Activated CD8-positive, alpha-beta memory T cell treated with anti-CD3 and anti-CD28 coated beads, Interleukin-2, amount 50 U/mL, for 1 hour (primary cell): Measurements from ENCODE around the gene STK32B.
"Not testable (repeated sequence)": the region's sequence is repeated elsewhere in the genome, so short reads cannot be mapped to it uniquely, and the experiment has no call there.

Experiments used
- DNase-seq: peaks from one replicate; pipeline ENCODE4 v3.0.0-alpha.2; 2020; ENCODE audit errors: extremely low read depth

Gene STK32B

GRCh38 chr4:5395781-5396180, 344.5 kb downstream of the STK32B start:
- no peak for DNase-seq

- no peak for DNase-seq
Measured at GRCh38 chr4:5398056-5398455, 346.8 kb downstream of the STK32B start.

- no peak for DNase-seq
Measured at GRCh38 chr4:5399124-5399523, 347.8 kb downstream of the STK32B start.

DNA sequence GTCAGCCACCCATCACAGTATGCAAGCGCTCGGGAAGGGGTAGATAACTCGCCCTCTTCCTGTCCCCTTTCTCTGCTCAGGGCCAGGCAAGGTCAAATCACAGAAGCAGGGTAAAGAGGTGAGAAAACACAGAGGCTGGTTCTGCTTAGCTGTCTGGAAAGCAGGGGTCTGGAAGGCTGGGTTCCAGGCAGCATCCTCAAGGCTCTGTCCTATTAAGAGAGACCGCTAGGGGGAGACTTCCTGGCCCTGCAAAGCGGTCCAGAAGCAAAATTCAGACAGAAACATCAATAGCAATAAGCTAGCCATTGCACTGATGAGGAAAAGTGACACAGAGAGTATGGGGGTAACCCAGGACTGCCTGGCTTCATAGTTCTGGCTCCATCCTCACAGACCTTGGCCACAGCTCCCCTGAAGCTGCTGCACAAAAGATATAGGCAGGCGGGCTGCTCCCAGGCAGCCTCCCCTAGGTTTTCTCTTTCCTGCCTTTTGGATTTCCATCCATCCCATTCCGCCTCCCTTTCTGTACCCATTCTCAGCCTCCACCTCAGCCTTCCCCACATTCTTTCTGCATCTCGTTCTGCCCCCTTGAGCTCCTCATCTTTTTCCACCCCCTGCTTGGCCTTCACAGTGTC, 348.6 kb downstream of the STK32B start:
- no peak for DNase-seq

- DNase-seq = no peak
Measured at GRCh38 chr4:5403746-5404497, 352.6 kb downstream of the STK32B start.

DNA sequence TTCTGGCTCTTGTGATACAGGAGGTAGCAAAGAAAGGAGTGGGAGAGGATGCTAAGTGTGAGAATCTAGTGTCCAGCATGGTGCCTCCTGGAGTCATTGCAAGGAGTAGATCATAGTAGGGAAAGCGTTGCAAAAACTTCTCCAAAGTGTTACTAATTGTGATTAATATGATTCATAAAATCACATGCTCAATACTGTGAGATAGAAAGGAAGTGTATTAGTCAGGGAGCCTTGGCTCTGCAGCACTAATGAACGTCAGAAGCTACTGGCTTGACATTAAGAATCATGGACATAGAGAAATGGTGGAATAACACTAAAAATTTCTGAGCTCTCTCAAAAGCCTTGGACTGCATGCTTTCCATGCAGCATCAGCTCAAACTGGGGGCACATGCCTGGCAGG, 358.0 kb downstream of the STK32B start:
- no peak for DNase-seq

GRCh38 chr4:5409972-5410618, 358.8 kb downstream of the STK32B start:
- no peak for DNase-seq

- DNase-seq = no peak
Measured at GRCh38 chr4:5412296-5412695, 361.0 kb downstream of the STK32B start.

DNA sequence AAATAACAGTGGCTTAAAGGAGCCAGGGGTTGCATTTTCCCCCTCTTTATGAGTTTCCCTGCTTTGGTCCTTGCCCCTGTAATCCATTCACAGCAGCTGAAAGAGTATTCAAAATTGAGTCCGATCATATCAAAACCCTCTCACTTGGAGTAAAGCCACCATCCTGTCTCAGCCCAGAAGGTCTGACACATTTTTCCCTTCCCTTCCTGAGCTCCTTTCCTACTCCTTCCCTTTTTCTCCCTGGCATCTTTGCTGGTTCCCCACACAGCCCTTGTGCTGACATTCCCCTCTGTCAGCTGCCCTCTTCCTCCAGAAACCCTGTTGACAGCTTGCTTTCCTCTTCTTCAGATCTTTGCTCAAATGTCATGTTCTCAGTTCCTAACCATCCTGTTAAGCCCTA, 361.5 kb downstream of the STK32B start:
- DNase-seq = no peak

DNA sequence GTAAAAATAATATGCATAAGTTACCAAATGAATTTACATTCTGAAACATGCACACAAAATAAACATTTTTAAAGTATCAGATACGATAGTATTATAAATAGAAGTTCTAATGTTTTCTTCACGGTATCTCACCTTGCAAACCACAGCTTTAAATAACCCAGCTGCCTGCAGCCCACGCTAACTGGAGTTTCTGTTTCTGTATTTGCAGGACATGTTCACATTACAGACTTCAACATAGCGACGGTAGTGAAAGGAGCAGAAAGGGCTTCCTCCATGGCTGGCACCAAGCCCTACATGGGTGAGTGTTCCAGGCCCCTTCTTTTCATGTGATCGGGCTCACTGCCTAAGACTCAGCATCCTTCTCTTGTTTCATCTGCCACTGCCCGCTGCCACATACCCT, 365.4 kb downstream of the STK32B start:
- no peak for DNase-seq

- DNase-seq = no peak
Measured at GRCh38 chr4:5420266-5420665, 369.0 kb downstream of the STK32B start.

GRCh38 chr4:5421416-5421815, 370.1 kb downstream of the STK32B start:
- no peak for DNase-seq

- DNase-seq = no peak
Measured at GRCh38 chr4:5422195-5422594, 370.9 kb downstream of the STK32B start.

DNA sequence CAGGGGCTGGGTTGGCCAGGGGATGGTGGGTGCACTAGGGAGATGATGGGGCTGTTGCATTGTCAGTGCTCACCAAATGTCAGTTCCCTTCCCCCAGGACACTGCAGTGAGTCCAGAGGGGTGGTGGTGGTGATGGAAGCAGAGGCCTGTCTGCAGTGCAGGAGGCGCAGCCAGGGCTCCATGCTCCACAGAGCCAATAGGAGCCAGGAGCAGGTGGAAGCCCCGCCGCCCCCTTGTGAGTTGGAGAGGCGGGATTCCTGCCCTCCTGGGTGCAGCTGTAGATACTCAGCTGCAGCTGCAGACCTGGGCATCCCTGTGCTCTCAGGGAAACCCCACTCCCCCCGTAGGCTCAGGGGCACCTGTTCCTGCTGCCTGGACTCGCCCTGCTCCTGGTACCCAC, 372.4 kb downstream of the STK32B start:
- no peak for DNase-seq

- DNase-seq = no peak
Measured at GRCh38 chr4:5424211-5424610, 372.9 kb downstream of the STK32B start.

DNA sequence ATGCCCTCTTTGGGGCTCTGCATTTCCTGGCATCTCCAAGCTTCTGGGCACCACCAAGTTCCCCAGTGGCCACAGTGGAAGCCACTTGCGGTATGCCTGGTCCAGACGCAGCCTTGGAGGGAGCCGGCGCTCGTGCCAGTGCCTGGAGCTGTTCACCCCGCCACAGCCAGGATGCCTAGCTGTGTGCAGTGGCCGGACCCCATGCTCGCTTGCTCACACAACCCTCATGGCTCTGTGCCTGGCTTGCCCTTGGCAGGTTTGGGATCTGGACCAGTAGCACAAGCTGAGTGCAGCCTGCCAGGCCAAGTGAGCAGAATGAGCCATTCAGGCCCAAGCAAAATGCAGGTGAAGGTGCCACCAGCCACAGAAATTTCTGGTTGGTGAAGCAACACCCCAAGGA, 373.6 kb downstream of the STK32B start:
- DNase-seq = no peak

DNA sequence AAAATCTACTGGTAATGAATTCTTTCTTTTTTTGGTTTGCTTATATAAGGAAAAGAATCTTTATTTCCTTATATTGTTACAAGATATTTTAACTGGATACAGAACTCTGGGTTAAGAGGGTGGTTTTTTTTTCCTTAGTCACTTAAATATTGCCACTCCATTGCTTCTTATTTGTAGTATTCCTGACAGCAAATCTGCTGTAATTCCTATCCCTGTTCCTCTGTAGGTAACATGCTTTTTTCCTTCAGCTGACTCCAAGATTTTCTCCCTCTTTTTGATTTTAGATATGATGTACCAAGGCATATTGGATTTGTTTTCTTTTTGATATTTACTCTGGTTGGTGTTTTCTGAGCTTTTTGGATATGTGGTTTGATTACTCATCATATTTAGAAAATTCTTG, 378.5 kb downstream of the STK32B start:
- DNase-seq = no peak

- DNase-seq = no peak
Measured at GRCh38 chr4:5433196-5433595, 381.9 kb downstream of the STK32B start.

DNA sequence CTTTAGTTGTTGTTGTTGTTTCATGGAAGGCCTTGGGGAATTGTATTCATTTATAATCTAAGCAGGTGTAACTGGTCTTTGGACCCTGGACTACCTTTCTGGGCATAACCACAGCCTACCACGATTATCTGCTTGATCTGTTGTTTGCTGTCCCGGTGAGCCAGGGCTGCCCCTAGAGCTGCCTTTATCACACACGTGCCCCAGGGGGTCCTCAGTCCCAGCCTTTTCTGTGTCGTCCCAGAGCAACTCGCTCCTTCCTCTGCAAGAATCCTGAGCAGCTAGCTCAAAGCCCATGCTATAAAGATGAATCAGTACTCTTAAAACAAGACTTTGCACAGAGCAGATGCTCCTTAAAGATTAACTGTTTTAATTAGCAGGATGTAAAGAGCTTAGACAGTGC, 383.9 kb downstream of the STK32B start:
- DNase-seq = no peak

- no peak for DNase-seq
Measured at GRCh38 chr4:5435823-5436222, 384.5 kb downstream of the STK32B start.

DNA sequence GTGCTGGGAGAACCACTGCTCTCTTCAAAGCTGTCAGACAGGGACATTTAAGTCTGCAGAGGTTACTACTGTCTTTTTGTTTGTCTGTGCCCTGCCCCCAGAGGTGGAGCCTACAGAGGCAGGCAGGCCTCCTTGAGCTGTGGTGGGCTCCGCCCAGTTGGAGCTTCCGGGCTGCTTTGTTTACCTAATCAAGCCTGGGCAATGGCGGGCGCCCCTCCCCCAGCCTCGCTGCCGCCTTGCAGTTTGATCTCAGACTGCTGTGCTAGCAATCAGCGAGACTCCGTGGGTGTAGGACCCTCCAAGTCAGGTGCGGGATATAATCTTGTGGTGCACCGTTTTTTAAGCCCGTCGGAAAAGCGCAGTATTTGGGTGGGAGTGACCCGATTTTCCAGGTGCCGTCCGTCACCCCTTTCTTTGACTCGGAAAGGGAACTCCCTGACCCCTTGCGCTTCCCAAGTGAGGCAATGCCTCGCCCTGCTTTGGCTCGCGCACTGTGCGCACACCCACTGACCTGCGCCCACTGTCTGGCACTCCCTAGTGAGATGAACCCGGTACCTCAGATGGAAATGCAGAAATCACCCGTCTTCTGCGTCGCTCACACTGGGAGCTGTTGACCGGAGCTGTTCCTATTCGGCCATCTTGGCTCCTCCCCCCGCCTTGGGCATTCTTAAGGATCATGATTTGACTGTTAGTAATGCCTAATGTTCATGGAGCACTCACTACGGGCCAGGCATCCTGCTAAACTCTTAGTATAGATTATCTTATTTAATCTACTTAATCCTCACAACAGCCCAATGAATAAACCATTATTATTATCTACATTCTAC, 392.9 kb downstream of the STK32B start:
- DNase-seq = not testable (repeated sequence)

DNA sequence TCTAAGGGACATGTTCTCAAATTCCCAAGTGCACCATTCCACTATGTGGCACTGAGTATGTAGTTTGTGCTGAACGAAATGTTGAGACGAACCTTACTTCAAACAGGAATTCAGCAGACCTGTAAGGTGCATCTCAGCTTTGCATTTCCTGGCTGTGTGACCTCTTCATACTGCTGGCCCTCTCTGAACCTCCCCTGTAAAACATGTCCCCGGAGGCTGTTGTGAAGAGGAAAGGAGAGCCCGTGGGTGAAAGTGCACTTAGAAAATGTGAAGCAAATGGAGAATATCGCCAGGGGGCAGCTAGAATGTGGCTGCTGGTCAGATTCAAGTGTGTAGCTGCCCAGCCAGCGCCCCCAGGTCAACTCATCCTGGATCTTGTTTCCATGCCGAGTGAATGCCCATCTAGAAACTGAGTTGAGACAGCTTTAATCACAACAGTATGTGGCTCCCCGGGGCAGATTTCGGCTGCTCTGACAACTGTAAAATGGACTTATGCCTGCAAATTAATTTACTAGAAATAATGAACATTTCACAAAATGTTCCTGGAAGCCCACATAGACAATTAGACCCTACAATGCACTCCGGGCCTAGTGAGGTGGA, 393.7 kb downstream of the STK32B start:
- DNase-seq = no peak
